Measurements from ENCODE around the gene PTMS. TPM values are rescaled to one million over a fixed set of nuclear protein-coding genes. Genes with fewer than 3 reads are reported as not detected.

The PTMS gene
- total and polyA plus RNA-seq, 2 of the 13 experiments (the other 11 are each of a cell fraction or from before 2014, with no cell fraction given), result 40.5 to 82.4 TPM

GRCh38 chr12:6723607-6724408 is 42.4 kb upstream of the PTMS start, which contains the start of gene COPS7A (continued):
- TF ChIP-seq, protein P1, sequence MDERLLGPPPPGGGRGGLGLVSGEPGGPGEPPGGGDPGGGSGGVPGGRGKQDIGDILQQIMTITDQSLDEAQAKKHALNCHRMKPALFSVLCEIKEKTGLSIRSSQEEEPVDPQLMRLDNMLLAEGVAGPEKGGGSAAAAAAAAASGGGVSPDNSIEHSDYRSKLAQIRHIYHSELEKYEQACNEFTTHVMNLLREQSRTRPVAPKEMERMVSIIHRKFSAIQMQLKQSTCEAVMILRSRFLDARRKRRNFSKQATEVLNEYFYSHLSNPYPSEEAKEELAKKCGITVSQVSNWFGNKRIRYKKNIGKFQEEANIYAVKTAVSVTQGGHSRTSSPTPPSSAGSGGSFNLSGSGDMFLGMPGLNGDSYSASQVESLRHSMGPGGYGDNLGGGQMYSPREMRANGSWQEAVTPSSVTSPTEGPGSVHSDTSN (CRISPR knock-in tag; IDR thresholded peaks at IDR 0.05), result peak; percentile 75
- TF ChIP-seq, protein P2, sequence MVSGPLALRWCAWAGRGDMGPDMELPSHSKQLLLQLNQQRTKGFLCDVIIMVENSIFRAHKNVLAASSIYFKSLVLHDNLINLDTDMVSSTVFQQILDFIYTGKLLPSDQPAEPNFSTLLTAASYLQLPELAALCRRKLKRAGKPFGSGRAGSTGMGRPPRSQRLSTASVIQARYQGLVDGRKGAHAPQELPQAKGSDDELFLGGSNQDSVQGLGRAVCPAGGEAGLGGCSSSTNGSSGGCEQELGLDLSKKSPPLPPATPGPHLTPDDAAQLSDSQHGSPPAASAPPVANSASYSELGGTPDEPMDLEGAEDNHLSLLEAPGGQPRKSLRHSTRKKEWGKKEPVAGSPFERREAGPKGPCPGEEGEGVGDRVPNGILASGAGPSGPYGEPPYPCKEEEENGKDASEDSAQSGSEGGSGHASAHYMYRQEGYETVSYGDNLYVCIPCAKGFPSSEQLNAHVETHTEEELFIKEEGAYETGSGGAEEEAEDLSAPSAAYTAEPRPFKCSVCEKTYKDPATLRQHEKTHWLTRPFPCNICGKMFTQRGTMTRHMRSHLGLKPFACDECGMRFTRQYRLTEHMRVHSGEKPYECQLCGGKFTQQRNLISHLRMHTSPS (CRISPR knock-in tag; IDR thresholded peaks at IDR 0.05; ENCODE audit: low read depth), result no peak
- TF ChIP-seq ZNF839 (CRISPR knock-in tag; IDR thresholded peaks at IDR 0.05; ENCODE audit: borderline replicate concordance) (peak; percentile 74; the same call in 1 of the 2 replicates), ZFP36L2 (CRISPR knock-in tag; IDR thresholded peaks at IDR 0.05) (no peak), NFE2L2 (IDR thresholded peaks at IDR 0.05; ENCODE audit: low read length) (no peak), KAT2B (IDR thresholded peaks at IDR 0.05; ENCODE audit: borderline replicate concordance, low read depth, low read length) (no peak), HNRNPL (IDR thresholded peaks at IDR 0.05; ENCODE audit: low read depth, low read length) (0 out of 2 replicates have a peak, but pooled peaks have one; percentile 61), UBTF (CRISPR knock-in tag; IDR thresholded peaks at IDR 0.05) (peak; percentile 89), MXD4 (CRISPR knock-in tag; IDR thresholded peaks at IDR 0.05) (peak; percentile 84; the same call in 1 of the 2 replicates), TBX3 (IDR thresholded peaks at IDR 0.05; ENCODE audit: borderline replicate concordance) (peak; percentile 74; the same call in 1 of the 2 replicates), FOSL2 (CRISPR knock-in tag; IDR thresholded peaks at IDR 0.05) (peak; percentile 51), GABPB1 (CRISPR knock-in tag; IDR thresholded peaks at IDR 0.05) (peak; percentile 98), ZNF230 (CRISPR knock-in tag; IDR thresholded peaks at IDR 0.05) (0 out of 2 replicates have a peak, but pooled peaks have one; percentile 45), HOXA7 (CRISPR knock-in tag; IDR thresholded peaks at IDR 0.05) (no peak), TEAD3 (CRISPR knock-in tag; optimal IDR thresholded peaks at IDR 0.05; ENCODE audit: borderline replicate concordance) (peak; percentile 80), ZSCAN20 (CRISPR knock-in tag; IDR thresholded peaks at IDR 0.05; ENCODE audit: borderline replicate concordance) (no peak), MAZ (IDR thresholded peaks at IDR 0.05; ENCODE audit: borderline replicate concordance, low read depth, low read length) (peak; percentile 89; the same call in 1 of the 2 replicates), MAZ (CRISPR knock-in tag; IDR thresholded peaks at IDR 0.05; ENCODE audit: low read depth) (peak; percentile 94)
- TF ChIP-seq, protein P3, sequence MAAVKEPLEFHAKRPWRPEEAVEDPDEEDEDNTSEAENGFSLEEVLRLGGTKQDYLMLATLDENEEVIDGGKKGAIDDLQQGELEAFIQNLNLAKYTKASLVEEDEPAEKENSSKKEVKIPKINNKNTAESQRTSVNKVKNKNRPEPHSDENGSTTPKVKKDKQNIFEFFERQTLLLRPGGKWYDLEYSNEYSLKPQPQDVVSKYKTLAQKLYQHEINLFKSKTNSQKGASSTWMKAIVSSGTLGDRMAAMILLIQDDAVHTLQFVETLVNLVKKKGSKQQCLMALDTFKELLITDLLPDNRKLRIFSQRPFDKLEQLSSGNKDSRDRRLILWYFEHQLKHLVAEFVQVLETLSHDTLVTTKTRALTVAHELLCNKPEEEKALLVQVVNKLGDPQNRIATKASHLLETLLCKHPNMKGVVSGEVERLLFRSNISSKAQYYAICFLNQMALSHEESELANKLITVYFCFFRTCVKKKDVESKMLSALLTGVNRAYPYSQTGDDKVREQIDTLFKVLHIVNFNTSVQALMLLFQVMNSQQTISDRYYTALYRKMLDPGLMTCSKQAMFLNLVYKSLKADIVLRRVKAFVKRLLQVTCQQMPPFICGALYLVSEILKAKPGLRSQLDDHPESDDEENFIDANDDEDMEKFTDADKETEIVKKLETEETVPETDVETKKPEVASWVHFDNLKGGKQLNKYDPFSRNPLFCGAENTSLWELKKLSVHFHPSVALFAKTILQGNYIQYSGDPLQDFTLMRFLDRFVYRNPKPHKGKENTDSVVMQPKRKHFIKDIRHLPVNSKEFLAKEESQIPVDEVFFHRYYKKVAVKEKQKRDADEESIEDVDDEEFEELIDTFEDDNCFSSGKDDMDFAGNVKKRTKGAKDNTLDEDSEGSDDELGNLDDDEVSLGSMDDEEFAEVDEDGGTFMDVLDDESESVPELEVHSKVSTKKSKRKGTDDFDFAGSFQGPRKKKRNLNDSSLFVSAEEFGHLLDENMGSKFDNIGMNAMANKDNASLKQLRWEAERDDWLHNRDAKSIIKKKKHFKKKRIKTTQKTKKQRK (IDR thresholded peaks at IDR 0.05; ENCODE audit: low read length), result no peak

Measured in HepG2 (cell line).